ENCODE measurements around the gene TARS3. TPM values are rescaled to one million over a fixed set of nuclear protein-coding genes. Genes with fewer than 3 reads are reported as not detected.

Gene TARS3
- total RNA-seq, 1 experiment from 2014 or later = 20.7 TPM

DNA sequence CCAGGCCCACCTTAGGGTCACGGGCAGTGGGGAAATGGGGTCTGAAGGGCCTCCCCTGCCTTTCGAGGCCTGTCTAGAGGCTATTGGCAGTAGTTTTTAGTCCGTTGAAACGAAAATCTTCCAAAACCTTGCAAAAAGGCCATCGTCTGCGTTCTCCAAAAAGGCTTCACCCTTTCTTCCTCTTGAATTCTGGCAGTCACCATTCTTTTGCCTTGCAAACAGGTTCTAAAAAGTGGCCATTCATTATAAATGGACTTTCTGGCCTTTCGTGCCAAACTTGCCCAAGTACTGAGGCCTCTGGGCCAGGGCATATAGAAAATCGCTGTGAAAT is 367 bp upstream of the TARS3 start:
- Histone ChIP-seq H3K27me3 (replicated peaks) (no peaks in the 10 kb centered on the region), H3K9me3 (replicated peaks) (no peaks in the 10 kb centered on the region), H3K27ac (no peak overlapping the region), H3K36me3 (peaks cover 29% of the 10 kb centered on the region), H3K4me1 (replicated peaks) (peaks cover 6% of the 10 kb centered on the region), H3K4me3 (no peak overlapping the region)
- DNase-seq (ENCODE audit: low read depth in 1 of 2, low spot score in 2 of 2) = peak in 1 of 2 experiments; percentile 31

DNA sequence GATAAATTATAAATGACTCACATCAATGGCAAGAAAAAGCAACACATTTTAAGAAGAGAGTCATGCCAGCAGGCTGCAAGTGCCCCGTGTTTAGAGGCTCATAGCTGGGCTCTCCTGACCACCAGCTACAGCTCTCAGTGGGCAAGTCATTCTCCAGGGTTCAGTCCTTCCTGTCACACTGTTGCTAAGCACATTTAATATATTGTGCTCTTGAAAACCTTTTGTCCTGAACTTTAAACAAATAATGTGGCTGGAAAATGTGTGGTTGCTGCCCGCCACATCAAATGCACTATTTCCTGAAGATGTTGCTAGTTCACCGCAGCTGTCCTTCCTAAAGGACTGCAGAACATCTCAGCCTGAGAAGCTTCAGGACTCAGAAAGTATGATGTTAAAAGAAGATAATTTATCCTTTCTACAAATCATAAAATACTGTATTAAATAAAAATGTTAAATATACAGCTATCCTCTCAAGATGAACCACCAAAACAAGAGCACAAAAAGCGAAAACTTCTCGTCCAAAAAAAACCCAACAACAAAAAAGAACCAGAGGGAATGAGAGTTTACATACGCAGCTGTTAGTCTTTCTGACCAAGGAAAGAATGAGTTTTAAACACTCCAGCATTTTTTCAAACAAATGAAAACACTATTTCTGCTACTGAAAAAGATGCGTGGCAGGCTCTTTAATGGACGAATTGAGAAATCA is 951 bp downstream of the TARS3 start:
- Histone ChIP-seq H3K4me3 (peak overlapping the region; percentile 81), H3K9me3 (replicated peaks) (no peaks in the 10 kb centered on the region), H3K36me3 (peaks cover 41% of the 10 kb centered on the region), H3K27ac (peak overlapping the region; percentile 62; the same call in 1 of the 2 replicates), H3K4me1 (replicated peaks) (peaks cover 6% of the 10 kb centered on the region), H3K27me3 (replicated peaks) (no peaks in the 10 kb centered on the region)
- peak; percentile 58 to 69 for DNase-seq (ENCODE audit: low read depth in 1 of 2, low spot score in 2 of 2)

DNA sequence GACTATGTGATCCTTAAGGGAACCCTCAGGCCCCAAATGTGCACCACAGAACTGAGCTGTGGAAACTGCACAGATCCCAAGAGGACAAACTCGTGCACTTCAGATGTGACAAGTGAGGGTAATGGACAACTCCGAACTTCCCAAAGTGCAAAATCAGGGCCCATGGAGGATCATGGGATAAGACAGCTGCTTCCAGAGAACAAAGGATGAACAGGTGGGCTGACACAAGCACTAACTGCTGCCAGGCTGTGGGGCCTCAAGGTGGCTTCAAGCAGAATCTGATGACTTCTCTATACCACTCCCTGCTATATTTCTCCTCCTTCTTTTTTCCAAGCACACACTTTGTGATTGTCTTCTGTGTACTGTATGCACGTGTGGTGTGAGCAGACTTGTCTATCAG is 5.4 kb downstream of the TARS3 start:
- no peaks in the 10 kb centered on the region for H3K27me3 ChIP-seq (replicated peaks)
- no peaks in the 10 kb centered on the region for H3K9me3 ChIP-seq (replicated peaks)
- no peak for DNase-seq (ENCODE audit: low read depth in 1 of 2, low spot score in 2 of 2)
- no peak overlapping the region for H3K4me3 ChIP-seq
- peaks cover 6% of the 10 kb centered on the region for H3K4me1 ChIP-seq (replicated peaks)
- H3K36me3 ChIP-seq = peaks cover 52% of the 10 kb centered on the region
- H3K27ac ChIP-seq = no peak overlapping the region

DNA sequence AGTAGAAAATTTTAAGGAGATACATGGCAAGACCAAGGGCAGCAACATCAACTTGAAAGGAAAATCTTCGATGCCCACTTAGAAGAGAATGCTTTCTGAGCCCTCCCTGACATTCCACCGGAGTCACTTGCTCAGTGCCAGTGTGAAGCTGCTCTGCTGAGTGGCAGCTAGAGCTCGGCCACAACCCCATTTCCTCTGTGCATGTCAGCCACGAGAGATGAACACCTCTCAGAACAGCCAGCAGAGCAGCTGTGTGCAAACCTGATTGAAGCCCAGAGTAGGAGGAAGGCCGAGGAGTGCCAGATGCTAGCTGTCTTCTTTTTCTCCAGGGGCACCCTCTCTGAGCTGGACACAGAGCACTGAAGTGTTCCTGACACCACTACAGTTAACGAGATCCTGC is 12.2 kb downstream of the TARS3 start:
- Histone ChIP-seq H3K4me3 (no peak overlapping the region), H3K9me3 (replicated peaks) (no peaks in the 10 kb centered on the region), H3K27ac (no peak overlapping the region), H3K36me3 (peaks cover 50% of the 10 kb centered on the region), H3K27me3 (replicated peaks) (no peaks in the 10 kb centered on the region), H3K4me1 (replicated peaks) (peaks cover 20% of the 10 kb centered on the region)
- no peak for DNase-seq (ENCODE audit: low read depth in 1 of 2, low spot score in 2 of 2)

DNA sequence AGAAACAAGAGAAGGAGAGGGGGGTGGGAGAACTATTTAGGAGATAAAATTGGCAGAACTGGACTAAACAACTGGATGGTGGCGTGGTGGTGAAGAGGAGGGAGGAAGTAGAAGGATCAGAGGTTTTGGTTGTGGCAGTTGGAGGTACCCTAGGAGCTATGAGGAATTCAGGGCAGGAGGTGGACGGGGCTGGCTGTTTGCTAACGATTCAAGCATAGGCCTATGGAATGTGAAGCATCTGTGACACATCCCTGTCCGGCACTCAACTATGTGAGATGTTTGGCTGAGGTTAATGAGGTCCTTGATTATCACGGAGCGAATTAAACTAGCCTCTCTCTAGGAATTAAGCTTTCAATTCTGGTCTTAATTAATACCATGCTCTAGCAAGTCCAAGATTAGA is 13.5 kb downstream of the TARS3 start:
- Histone ChIP-seq H3K36me3 (peaks cover 47% of the 10 kb centered on the region), H3K27ac (peak overlapping the region; percentile 55), H3K4me3 (no peak overlapping the region), H3K4me1 (replicated peaks) (peaks cover 20% of the 10 kb centered on the region), H3K9me3 (replicated peaks) (no peaks in the 10 kb centered on the region), H3K27me3 (replicated peaks) (no peaks in the 10 kb centered on the region)
- DNase-seq (ENCODE audit: low read depth in 1 of 2, low spot score in 2 of 2) = peak; percentile 65 to 78

DNA sequence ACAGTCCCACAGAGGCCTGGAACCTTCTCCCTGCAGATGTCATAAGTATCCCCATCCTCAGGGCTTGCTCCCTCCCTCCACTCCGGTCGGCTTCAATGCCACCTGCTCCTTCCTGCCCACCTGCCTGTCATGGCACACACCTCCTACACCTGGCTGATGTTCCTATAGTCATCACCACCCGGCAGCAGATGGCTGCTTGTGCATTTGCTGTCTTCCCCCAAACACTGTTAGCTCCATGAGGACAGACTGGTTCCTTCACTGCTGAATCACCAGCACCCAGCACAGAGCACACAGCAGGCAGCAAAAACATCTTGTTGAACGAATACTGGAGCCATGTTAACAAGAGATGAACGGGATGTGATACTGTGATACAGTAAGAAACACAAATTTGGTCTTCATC is 14.8 kb downstream of the TARS3 start:
- H3K4me1 ChIP-seq (replicated peaks) = peaks cover 20% of the 10 kb centered on the region
- no peaks in the 10 kb centered on the region for H3K9me3 ChIP-seq (replicated peaks)
- no peak overlapping the region for H3K27ac ChIP-seq
- H3K4me3 ChIP-seq = no peak overlapping the region
- no peaks in the 10 kb centered on the region for H3K27me3 ChIP-seq (replicated peaks)
- DNase-seq (ENCODE audit: low read depth in 1 of 2, low spot score in 2 of 2) = no peak
- peaks cover 60% of the 10 kb centered on the region for H3K36me3 ChIP-seq

DNA sequence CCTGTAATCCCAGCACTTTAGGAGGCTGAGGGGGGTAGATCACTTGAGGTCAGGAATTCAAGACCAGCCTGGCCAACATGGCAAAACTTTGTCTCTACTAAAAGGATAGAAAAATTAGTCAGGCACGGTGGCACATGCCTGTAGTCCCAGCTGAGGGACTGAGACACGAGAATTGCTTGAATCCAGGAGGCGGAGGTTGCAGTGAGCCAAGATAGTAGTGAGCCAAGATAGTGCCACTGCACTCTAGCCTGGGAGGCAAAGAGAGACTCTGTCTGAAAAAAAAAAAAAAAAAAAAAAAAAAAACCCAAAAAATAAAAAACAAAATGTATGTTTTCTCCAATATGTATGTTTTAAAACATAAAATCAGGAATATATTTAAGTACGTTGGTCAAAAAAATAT is 16.3 kb downstream of the TARS3 start:
- Histone ChIP-seq H3K4me3 (no peak overlapping the region), H3K4me1 (replicated peaks) (peaks cover 20% of the 10 kb centered on the region), H3K27me3 (replicated peaks) (no peaks in the 10 kb centered on the region), H3K27ac (no peak overlapping the region), H3K36me3 (peaks cover 63% of the 10 kb centered on the region), H3K9me3 (replicated peaks) (no peaks in the 10 kb centered on the region)
- DNase-seq (ENCODE audit: low read depth in 1 of 2, low spot score in 2 of 2) = no peak

DNA sequence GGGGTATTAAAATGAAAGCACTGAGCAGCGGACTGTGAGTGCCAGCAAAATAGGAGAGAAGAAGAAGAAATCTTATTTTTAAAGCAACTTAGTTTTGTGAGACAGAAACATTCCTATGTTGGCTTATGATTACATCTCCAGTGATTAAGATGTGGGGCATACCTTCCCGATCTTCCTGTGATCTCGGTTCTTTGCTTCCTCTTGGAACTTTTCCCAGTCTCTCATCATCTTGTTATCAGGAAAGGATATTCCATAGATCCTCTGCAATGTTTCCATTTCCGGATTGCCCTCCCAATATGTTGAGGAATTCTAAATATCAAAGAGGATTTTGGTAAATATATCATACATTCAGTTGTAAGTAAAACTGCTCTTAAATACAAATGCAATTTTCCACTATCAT is 22.2 kb downstream of the TARS3 start:
- no peak for DNase-seq (ENCODE audit: low read depth in 1 of 2, low spot score in 2 of 2)
- Histone ChIP-seq H3K36me3 (peaks cover 78% of the 10 kb centered on the region), H3K27me3 (replicated peaks) (no peaks in the 10 kb centered on the region), H3K4me1 (replicated peaks) (no peaks in the 10 kb centered on the region; the same call in 1 of the 2 replicates), H3K4me3 (no peak overlapping the region), H3K9me3 (replicated peaks) (no peaks in the 10 kb centered on the region), H3K27ac (no peak overlapping the region)

DNA sequence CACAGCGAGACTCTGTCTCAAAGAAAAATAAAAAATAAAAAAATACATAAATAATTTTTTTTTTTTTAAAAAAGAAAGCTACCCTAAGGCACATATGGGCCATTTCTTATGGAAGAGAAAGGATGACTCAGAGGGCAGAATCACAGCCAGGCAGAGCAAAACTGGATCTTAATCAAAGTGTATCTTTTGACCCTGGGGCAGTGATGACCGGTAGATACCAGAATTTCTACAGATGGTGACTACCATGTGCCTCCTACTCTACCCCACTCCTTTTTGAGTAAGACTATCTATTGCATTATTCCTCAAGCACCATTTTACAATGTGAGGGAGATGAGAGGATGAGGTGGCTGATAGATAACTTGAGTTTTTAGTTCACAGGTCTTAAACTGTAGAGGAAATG is 26.0 kb downstream of the TARS3 start:
- no peaks in the 10 kb centered on the region for H3K27me3 ChIP-seq (replicated peaks)
- DNase-seq (ENCODE audit: low read depth in 1 of 2, low spot score in 2 of 2) = no peak

DNA sequence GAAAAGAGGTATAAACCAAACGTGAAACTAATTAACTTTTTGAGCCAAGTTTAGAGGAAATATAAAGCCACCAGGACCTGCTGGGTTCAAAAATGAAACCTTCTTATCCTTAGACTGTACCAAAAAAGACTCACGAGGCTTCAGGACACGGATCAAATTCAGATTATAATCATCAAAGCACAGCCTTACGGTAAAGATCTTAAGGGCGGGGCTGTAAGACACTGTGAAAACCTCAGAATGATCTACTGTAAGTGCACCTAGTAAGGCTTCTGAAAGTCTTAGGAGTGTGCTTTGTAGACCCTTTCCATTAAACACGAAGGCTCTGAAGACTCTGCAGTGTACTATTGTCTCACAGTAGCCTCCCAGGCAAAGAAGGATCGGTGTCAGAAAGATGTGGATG is 26.8 kb downstream of the TARS3 start:
- Histone ChIP-seq H3K36me3 (peaks cover 83% of the 10 kb centered on the region), H3K4me1 (replicated peaks) (no peaks in the 10 kb centered on the region), H3K9me3 (replicated peaks) (no peaks in the 10 kb centered on the region), H3K4me3 (no peak overlapping the region), H3K27me3 (replicated peaks) (no peaks in the 10 kb centered on the region), H3K27ac (no peak overlapping the region)
- no peak for DNase-seq (ENCODE audit: low read depth in 1 of 2, low spot score in 2 of 2)

More for the DNA sequence above, 26.0 kb downstream of the TARS3 start:
- H3K4me1 ChIP-seq (replicated peaks) = no peaks in the 10 kb centered on the region
- no peak overlapping the region for H3K4me3 ChIP-seq
- H3K9me3 ChIP-seq (replicated peaks) = no peaks in the 10 kb centered on the region
- no peak overlapping the region for H3K27ac ChIP-seq
- H3K36me3 ChIP-seq = peaks cover 85% of the 10 kb centered on the region

DNA sequence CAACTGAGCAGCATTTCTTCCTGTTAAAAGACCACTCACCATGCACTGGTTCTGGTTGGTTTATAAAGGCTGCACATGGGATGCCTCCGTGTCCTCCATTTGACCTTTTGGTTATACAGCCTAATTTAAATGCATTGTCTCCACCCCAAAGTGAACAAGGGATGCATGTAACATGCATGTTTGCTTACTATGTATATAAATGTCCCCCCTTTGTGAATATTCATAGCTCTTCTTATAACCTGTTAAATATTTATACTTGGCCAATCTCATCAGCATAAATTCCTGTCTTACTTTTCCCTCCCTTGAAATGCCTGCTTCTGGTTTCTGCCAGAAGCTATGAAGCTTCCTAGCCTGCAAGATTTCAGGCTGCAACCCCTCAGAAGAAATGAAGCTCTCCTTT is 27.4 kb downstream of the TARS3 start:
- no peaks in the 10 kb centered on the region for H3K9me3 ChIP-seq (replicated peaks)
- DNase-seq (ENCODE audit: low read depth in 1 of 2, low spot score in 2 of 2) = no peak
- H3K4me3 ChIP-seq = no peak overlapping the region
- H3K4me1 ChIP-seq (replicated peaks) = no peaks in the 10 kb centered on the region
- H3K27ac ChIP-seq = no peak overlapping the region
- peaks cover 78% of the 10 kb centered on the region for H3K36me3 ChIP-seq
- H3K27me3 ChIP-seq (replicated peaks) = no peaks in the 10 kb centered on the region

DNA sequence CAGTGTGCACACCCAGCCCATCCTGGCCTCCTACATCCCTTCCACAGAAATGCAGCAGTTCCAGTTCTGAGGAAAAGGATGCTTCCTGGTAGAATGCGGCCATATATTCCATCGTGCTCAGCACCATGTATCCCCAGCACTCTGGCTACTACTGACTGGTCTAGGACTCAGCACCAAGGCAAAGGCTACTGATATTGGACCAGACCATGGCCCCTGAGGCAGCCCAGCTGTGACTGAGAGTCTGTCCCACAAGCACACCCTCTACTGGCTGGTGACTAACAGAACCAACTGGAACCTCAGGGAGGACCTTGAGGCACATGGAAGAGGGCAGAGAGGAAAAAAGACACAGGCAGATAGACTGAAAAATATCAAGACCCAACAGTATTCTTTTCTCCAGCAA is 30.0 kb downstream of the TARS3 start:
- no peak overlapping the region for H3K27ac ChIP-seq
- no peaks in the 10 kb centered on the region for H3K9me3 ChIP-seq (replicated peaks)
- no peak overlapping the region for H3K4me3 ChIP-seq
- DNase-seq (ENCODE audit: low read depth in 1 of 2, low spot score in 2 of 2) = no peak
- peaks cover 57% of the 10 kb centered on the region for H3K36me3 ChIP-seq
- no peaks in the 10 kb centered on the region for H3K4me1 ChIP-seq (replicated peaks)
- no peaks in the 10 kb centered on the region for H3K27me3 ChIP-seq (replicated peaks)

DNA sequence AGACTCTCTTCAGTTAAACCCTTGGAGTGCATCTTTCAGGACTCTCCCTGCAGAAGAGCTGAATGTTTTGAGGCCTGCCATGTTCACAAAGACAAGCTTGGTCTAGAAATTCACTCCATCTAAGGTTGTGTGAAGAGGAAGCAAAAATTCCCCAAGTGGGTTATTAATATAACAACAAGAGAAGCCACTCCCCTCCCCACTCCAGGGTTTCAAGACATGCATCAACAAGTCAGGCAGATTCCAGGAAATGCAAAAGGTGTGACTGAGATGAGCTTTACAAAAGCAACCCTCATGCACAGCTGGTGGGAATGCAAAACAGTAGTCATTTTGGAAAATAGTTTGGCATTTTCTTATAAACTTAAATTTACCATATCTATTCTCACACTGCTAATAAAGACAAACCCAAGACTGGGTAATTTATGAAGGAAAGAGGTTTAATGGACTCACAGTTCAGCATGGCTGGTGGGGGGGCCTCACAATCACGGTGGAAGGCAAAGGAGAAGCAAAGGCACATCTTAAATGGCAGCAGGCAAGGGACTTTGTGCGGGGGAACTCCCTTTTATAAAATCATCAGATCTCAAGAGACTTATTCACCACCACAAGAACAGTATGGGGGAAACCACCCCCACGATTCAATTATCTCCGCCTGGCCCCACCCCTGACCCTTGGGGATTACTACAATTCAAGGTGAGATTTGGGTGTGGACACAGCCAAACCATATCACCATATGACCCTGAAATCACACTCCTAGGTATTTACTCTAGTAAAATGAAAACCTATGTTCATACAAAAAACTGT is 31.3 kb downstream of the TARS3 start:
- H3K27ac ChIP-seq = no peak overlapping the region
- H3K9me3 ChIP-seq (replicated peaks) = no peaks in the 10 kb centered on the region
- peaks cover 46% of the 10 kb centered on the region for H3K36me3 ChIP-seq
- no peaks in the 10 kb centered on the region for H3K4me1 ChIP-seq (replicated peaks)
- H3K27me3 ChIP-seq (replicated peaks) = no peaks in the 10 kb centered on the region
- DNase-seq (ENCODE audit: low read depth in 1 of 2, low spot score in 2 of 2) = no peak
- no peak overlapping the region for H3K4me3 ChIP-seq

DNA sequence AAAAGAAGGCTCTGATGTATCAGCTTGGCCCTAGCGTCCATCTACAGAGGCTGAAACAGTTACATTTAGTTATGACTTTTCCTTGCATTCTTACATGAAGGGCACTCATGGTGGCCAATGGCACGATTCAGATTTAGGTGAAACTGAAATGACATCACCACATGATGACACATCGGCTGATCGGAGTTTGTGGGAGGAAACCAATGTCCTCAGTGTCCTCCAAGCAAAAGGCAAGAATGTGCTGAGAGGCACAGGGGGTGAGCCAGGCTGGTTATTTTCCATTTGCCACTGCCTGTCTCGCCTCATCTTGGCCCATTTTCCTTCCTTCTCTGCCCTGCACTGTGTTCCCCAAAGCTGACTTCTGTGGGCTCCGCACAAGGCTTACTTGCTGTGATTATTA is 34.4 kb downstream of the TARS3 start:
- Histone ChIP-seq H3K9me3 (replicated peaks) (no peaks in the 10 kb centered on the region), H3K4me1 (replicated peaks) (peaks cover 27% of the 10 kb centered on the region)
- peak in 1 of 2 experiments; percentile 18 for DNase-seq (ENCODE audit: low read depth in 1 of 2, low spot score in 2 of 2)

More for the DNA sequence above, 34.4 kb downstream of the TARS3 start:
- H3K27me3 ChIP-seq (replicated peaks) = no peaks in the 10 kb centered on the region
- no peak overlapping the region for H3K4me3 ChIP-seq
- H3K36me3 ChIP-seq = peaks cover 20% of the 10 kb centered on the region
- H3K27ac ChIP-seq = no peak overlapping the region
